Measurements from ENCODE around the gene CSTPP1.
"Not testable (repeated sequence)": the region's sequence is repeated elsewhere in the genome, so short reads cannot be mapped to it uniquely, and the experiment has no call there.

CSTPP1 gene

DNA sequence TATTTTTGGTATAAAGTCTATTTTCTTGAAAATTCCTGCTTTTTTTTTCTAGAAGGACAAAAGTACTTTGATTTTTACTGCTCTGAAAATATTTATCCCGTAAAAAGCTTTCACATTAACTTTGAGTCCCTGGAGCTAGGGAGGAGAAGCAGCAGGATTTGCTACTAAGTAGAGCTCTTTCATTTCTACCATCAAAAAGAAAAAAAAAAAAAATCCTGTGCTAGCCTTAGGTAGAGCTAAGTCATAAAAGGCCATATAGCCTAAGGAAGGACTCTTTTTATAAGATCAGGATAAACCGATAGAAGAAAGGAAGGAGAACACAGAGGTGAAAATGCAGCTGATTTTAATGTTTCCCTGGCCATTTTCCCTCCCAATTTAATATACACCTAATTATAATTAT lies 48.0 kb downstream of the CSTPP1 start:
- H3K4me2 ChIP-seq, result no peak overlapping the region
- H3K27ac ChIP-seq, result no peak overlapping the region
- TF ChIP-seq CTCF (conservative IDR thresholded peaks at IDR 0.05; ENCODE audit: low read depth, low read length), result no peak
- H4K20me1 ChIP-seq (ENCODE audit: insufficient read depth), result no peaks in the 10 kb centered on the region
- no peaks in the 10 kb centered on the region for H3K27me3 ChIP-seq (ENCODE audit: insufficient read depth, low read depth)
- H3K9ac ChIP-seq, result no peak overlapping the region
- no peaks in the 10 kb centered on the region for H3K4me1 ChIP-seq (ENCODE audit: low read depth, poor library complexity, severe bottlenecking)
- no peak overlapping the region for H3K4me3 ChIP-seq (IDR thresholded peaks at IDR 0.05; ENCODE audit: insufficient read depth, low read depth, low read length)
- no peaks in the 10 kb centered on the region for H3K36me3 ChIP-seq (ENCODE audit: insufficient read depth)
- no peaks in the 10 kb centered on the region for H3K79me2 ChIP-seq (ENCODE audit: insufficient read depth, low read depth)
- no peak overlapping the region for H2AFZ ChIP-seq (ENCODE audit: low read depth)

GRCh38 chr11:46984987-46985386 lies 48.4 kb downstream of the CSTPP1 start:
- H2AFZ ChIP-seq (ENCODE audit: low read depth), result no peak overlapping the region
- no peak overlapping the region for H3K27ac ChIP-seq
- H3K36me3 ChIP-seq (ENCODE audit: insufficient read depth), result no peaks in the 10 kb centered on the region
- H3K79me2 ChIP-seq (ENCODE audit: insufficient read depth, low read depth), result no peaks in the 10 kb centered on the region
- H3K4me2 ChIP-seq, result no peak overlapping the region
- no peak overlapping the region for H3K9ac ChIP-seq
- no peaks in the 10 kb centered on the region for H3K4me1 ChIP-seq (ENCODE audit: low read depth, poor library complexity, severe bottlenecking)
- TF ChIP-seq CTCF (conservative IDR thresholded peaks at IDR 0.05; ENCODE audit: low read depth, low read length), result no peak
- H3K4me3 ChIP-seq (IDR thresholded peaks at IDR 0.05; ENCODE audit: insufficient read depth, low read depth, low read length), result no peak overlapping the region
- no peaks in the 10 kb centered on the region for H3K27me3 ChIP-seq (ENCODE audit: insufficient read depth, low read depth)
- no peaks in the 10 kb centered on the region for H4K20me1 ChIP-seq (ENCODE audit: insufficient read depth)

- Histone ChIP-seq H3K4me2 (no peak overlapping the region), H3K27ac (no peak overlapping the region), H3K36me3 (ENCODE audit: insufficient read depth) (no peaks in the 10 kb centered on the region), H3K4me1 (ENCODE audit: low read depth, poor library complexity, severe bottlenecking) (no peaks in the 10 kb centered on the region), H3K9ac (no peak overlapping the region), H4K20me1 (ENCODE audit: insufficient read depth) (no peaks in the 10 kb centered on the region), H2AFZ (ENCODE audit: low read depth) (no peak overlapping the region), H3K27me3 (ENCODE audit: insufficient read depth, low read depth) (no peaks in the 10 kb centered on the region), H3K4me3 (IDR thresholded peaks at IDR 0.05; ENCODE audit: insufficient read depth, low read depth, low read length) (no peak overlapping the region), H3K79me2 (ENCODE audit: insufficient read depth, low read depth) (no peaks in the 10 kb centered on the region)
- TF ChIP-seq CTCF (conservative IDR thresholded peaks at IDR 0.05; ENCODE audit: low read depth, low read length), result no peak
Observed at GRCh38 chr11:46987183-46987582, 50.6 kb downstream of the CSTPP1 start.

- H3K4me2 ChIP-seq; H3K4me1 ChIP-seq (ENCODE audit: low read depth, poor library complexity, severe bottlenecking); H2AFZ ChIP-seq (ENCODE audit: low read depth); H3K27ac ChIP-seq; H3K79me2 ChIP-seq (ENCODE audit: insufficient read depth, low read depth); H4K20me1 ChIP-seq (ENCODE audit: insufficient read depth); H3K36me3 ChIP-seq (ENCODE audit: insufficient read depth); H3K27me3 ChIP-seq (ENCODE audit: insufficient read depth, low read depth); H3K9ac ChIP-seq; H3K4me3 ChIP-seq (IDR thresholded peaks at IDR 0.05; ENCODE audit: insufficient read depth, low read depth, low read length): not testable (repeated sequence)
Observed at GRCh38 chr11:46989810-46990487, 53.4 kb downstream of the CSTPP1 start.

- H2AFZ ChIP-seq (ENCODE audit: low read depth), result no peak overlapping the region
- H3K4me2 ChIP-seq, result no peak overlapping the region
- no peak overlapping the region for H3K9ac ChIP-seq
- H4K20me1 ChIP-seq (ENCODE audit: insufficient read depth), result no peaks in the 10 kb centered on the region
- H3K4me1 ChIP-seq (ENCODE audit: low read depth, poor library complexity, severe bottlenecking), result no peaks in the 10 kb centered on the region
- H3K79me2 ChIP-seq (ENCODE audit: insufficient read depth, low read depth), result no peaks in the 10 kb centered on the region
- TF ChIP-seq CTCF (conservative IDR thresholded peaks at IDR 0.05; ENCODE audit: low read depth, low read length), result no peak
- H3K36me3 ChIP-seq (ENCODE audit: insufficient read depth), result no peaks in the 10 kb centered on the region
- no peak overlapping the region for H3K27ac ChIP-seq
- no peaks in the 10 kb centered on the region for H3K27me3 ChIP-seq (ENCODE audit: insufficient read depth, low read depth)
- H3K4me3 ChIP-seq (IDR thresholded peaks at IDR 0.05; ENCODE audit: insufficient read depth, low read depth, low read length), result no peak overlapping the region
Observed at GRCh38 chr11:46991391-46991790, 54.8 kb downstream of the CSTPP1 start.

DNA sequence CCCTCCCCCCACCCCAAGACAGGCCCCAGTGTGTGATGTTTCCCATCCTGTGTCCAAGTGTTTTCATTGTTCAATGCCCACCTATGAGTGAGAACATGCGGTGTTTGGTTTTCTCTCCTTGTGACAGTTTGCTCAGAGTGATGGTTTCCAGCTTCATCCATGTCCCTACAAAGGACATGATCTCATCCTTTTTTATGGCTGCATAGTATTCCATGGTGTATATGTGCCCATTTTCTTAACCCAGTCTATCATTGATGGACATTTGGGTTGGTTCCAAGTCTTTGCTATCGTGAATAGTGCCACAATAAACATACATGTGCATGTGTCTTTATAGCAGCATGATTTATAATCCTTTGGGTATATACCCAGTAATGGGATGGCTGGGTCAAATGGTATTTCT lies 55.8 kb downstream of the CSTPP1 start:
- not testable (repeated sequence) for H2AFZ ChIP-seq (ENCODE audit: low read depth); H4K20me1 ChIP-seq (ENCODE audit: insufficient read depth); H3K79me2 ChIP-seq (ENCODE audit: insufficient read depth, low read depth); H3K4me2 ChIP-seq; H3K9ac ChIP-seq; H3K4me1 ChIP-seq (ENCODE audit: low read depth, poor library complexity, severe bottlenecking); H3K27me3 ChIP-seq (ENCODE audit: insufficient read depth, low read depth); H3K4me3 ChIP-seq (IDR thresholded peaks at IDR 0.05; ENCODE audit: insufficient read depth, low read depth, low read length); H3K36me3 ChIP-seq (ENCODE audit: insufficient read depth); H3K27ac ChIP-seq

DNA sequence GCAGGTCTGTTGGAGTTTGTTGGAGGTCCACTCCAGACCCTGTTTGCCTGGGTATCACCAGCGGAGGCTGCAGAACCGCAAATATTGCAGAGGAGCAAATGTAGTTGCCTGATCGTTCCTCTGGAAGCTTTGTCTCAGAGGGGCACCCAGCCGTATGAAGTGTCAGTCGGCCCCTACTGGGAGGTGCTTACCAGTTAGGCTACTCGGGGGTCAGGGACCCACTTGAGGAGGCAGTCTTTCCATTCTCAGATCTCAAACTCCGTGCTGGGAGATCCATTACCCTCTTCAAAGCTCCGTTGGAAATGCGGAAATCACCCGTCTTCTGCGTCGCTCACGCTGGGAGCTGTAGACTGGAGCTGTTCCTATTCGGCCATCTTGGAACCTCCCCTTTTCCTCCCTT lies 61.2 kb downstream of the CSTPP1 start:
- not testable (repeated sequence) for H3K4me2 ChIP-seq; H3K9ac ChIP-seq; H3K27me3 ChIP-seq (ENCODE audit: insufficient read depth, low read depth); H2AFZ ChIP-seq (ENCODE audit: low read depth); H3K4me3 ChIP-seq (IDR thresholded peaks at IDR 0.05; ENCODE audit: insufficient read depth, low read depth, low read length); H4K20me1 ChIP-seq (ENCODE audit: insufficient read depth); H3K79me2 ChIP-seq (ENCODE audit: insufficient read depth, low read depth); H3K27ac ChIP-seq; H3K4me1 ChIP-seq (ENCODE audit: low read depth, poor library complexity, severe bottlenecking); H3K36me3 ChIP-seq (ENCODE audit: insufficient read depth)

Measured in KMS-11 (cell line).